ENCODE measurements around the gene LRRC8C. TPM values are rescaled to one million over a fixed set of nuclear protein-coding genes. Genes with fewer than 3 reads are reported as not detected.

Gene LRRC8C
- total RNA-seq, 1 experiment from 2014 or later = 8.4 TPM

DNA sequence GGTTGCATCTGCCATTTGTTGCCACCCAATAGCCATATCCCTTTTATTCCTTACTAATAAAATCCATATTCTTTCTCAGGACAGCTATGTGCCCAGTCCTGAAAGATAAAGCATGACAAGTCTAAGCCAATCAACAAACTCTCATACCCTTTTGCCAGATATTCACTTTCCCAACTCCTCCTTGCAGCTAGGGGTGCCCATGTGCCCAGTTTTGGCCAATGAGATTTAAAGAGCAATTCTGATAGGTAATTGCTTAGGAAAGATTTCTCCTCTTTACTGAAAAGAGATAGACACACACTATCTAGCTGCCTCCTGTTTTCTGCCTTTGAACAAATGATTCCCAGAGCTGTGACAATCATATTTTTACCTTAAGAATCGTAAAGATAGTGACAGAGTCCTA, 132.9 kb downstream of the LRRC8C start:
- DNase-seq (ENCODE audit: low read depth, low spot score) (no peak), ATAC-seq (no peak)
- peaks cover 0 to 8% of the 10 kb centered on the region in 2 experiments; a peak in 1 of 4 replicates for H3K4me1 ChIP-seq (ENCODE audit: control insufficient read depth in 1 of 2, insufficient read depth in 2 of 2, low read length in 2 of 2)
- no peak overlapping the region for H3K4me3 ChIP-seq (replicated peaks in 1 of 2; ENCODE audit: low read depth in 1 of 2, low read length in 2 of 2)
- H4K20me1 ChIP-seq (ENCODE audit: insufficient read depth) = no peaks in the 10 kb centered on the region
- H2AFZ ChIP-seq (ENCODE audit: low read depth, low read length, poor library complexity, severe bottlenecking) = no peak overlapping the region
- intact Hi-C loops (cut with micrococcal nuclease) = loop anchor here (10.0 kb wide), 1 partner anchor 791 kb away; no protein-coding TSS in a partner anchor
- no peak overlapping the region for H3K27ac ChIP-seq (ENCODE audit: low read depth, low read length)
- ChIA-PET CTCF (interaction anchor here (1.2 kb wide), 1 partner anchor 16 kb away, joined by 3 read pairs; no protein-coding TSS in a partner anchor), RAD21 (ENCODE audit: low non-redundant PET in 1 of 2, low total read pairs in 2 of 2, uncharacterized antibody in 2 of 2, unreplicated experiment in 2 of 2) (no interaction called here), POLR2A (no interaction called here)
- BruUV-seq (replicated peaks) = no TSS peak
- H3K4me2 ChIP-seq (ENCODE audit: low read length) = no peak overlapping the region
- no peaks in the 10 kb centered on the region for H3K36me3 ChIP-seq (ENCODE audit: control insufficient read depth in 1 of 2, insufficient read depth in 2 of 2, low read length in 2 of 2)
- no peaks in the 10 kb centered on the region for H3K9me2 ChIP-seq (ENCODE audit: insufficient read depth)
- no peak overlapping the region for H3K9ac ChIP-seq (ENCODE audit: low read length)
- H3K9me3 ChIP-seq (ENCODE audit: control insufficient read depth in 1 of 2, insufficient read depth in 1 of 2, low read depth in 1 of 2, low read length in 2 of 2) = no peaks in the 10 kb centered on the region
- no peaks in the 10 kb centered on the region for H3K27me3 ChIP-seq (ENCODE audit: insufficient read depth, low read length)
- no peaks in the 10 kb centered on the region for H3K79me2 ChIP-seq (ENCODE audit: insufficient read depth, low read length)
- no peak for TF ChIP-seq YY1 (IDR thresholded peaks at IDR 0.05; ENCODE audit: extremely low read depth, insufficient replicate concordance, low read depth, low read length)
- TF ChIP-seq, protein P1, sequence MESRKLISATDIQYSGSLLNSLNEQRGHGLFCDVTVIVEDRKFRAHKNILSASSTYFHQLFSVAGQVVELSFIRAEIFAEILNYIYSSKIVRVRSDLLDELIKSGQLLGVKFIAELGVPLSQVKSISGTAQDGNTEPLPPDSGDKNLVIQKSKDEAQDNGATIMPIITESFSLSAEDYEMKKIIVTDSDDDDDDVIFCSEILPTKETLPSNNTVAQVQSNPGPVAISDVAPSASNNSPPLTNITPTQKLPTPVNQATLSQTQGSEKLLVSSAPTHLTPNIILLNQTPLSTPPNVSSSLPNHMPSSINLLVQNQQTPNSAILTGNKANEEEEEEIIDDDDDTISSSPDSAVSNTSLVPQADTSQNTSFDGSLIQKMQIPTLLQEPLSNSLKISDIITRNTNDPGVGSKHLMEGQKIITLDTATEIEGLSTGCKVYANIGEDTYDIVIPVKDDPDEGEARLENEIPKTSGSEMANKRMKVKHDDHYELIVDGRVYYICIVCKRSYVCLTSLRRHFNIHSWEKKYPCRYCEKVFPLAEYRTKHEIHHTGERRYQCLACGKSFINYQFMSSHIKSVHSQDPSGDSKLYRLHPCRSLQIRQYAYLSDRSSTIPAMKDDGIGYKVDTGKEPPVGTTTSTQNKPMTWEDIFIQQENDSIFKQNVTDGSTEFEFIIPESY (IDR thresholded peaks at IDR 0.05; ENCODE audit: extremely low read depth, insufficient replicate concordance, low read length) = no peak
- TF ChIP-seq SRF (IDR thresholded peaks at IDR 0.05; ENCODE audit: low read depth) = no peak
- TF ChIP-seq, protein P2, sequence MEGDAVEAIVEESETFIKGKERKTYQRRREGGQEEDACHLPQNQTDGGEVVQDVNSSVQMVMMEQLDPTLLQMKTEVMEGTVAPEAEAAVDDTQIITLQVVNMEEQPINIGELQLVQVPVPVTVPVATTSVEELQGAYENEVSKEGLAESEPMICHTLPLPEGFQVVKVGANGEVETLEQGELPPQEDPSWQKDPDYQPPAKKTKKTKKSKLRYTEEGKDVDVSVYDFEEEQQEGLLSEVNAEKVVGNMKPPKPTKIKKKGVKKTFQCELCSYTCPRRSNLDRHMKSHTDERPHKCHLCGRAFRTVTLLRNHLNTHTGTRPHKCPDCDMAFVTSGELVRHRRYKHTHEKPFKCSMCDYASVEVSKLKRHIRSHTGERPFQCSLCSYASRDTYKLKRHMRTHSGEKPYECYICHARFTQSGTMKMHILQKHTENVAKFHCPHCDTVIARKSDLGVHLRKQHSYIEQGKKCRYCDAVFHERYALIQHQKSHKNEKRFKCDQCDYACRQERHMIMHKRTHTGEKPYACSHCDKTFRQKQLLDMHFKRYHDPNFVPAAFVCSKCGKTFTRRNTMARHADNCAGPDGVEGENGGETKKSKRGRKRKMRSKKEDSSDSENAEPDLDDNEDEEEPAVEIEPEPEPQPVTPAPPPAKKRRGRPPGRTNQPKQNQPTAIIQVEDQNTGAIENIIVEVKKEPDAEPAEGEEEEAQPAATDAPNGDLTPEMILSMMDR (IDR thresholded peaks at IDR 0.05 in 2 of 3, conservative IDR thresholded peaks at IDR 0.05 in 1 of 3; ENCODE audit: borderline replicate concordance in 1 of 3, insufficient read depth in 1 of 3, low read depth in 2 of 3, low read length in 2 of 3) = no peak
- TF ChIP-seq, protein P3, sequence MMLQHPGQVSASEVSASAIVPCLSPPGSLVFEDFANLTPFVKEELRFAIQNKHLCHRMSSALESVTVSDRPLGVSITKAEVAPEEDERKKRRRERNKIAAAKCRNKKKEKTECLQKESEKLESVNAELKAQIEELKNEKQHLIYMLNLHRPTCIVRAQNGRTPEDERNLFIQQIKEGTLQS (IDR thresholded peaks at IDR 0.05) = no peak
- TF ChIP-seq SP1 (IDR thresholded peaks at IDR 0.05; ENCODE audit: low read depth) = no peak
- no peak for TF ChIP-seq FOSL1 (IDR thresholded peaks at IDR 0.05; ENCODE audit: low read depth)
- no peak for TF ChIP-seq ZFX (IDR thresholded peaks at IDR 0.05)
- TF ChIP-seq, protein P4, sequence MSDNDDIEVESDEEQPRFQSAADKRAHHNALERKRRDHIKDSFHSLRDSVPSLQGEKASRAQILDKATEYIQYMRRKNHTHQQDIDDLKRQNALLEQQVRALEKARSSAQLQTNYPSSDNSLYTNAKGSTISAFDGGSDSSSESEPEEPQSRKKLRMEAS (IDR thresholded peaks at IDR 0.05) = no peak
- TF ChIP-seq ZNF274 (IDR thresholded peaks at IDR 0.05; ENCODE audit: low read depth, low read length) = no peak
- no peak for TF ChIP-seq EZH2 (IDR thresholded peaks at IDR 0.05)
- no peak for TF ChIP-seq POLR2AphosphoS5 (IDR thresholded peaks at IDR 0.05; ENCODE audit: low read depth, low read length)
- TF ChIP-seq CBX3 (IDR thresholded peaks at IDR 0.05; ENCODE audit: low read depth) = no peak
- no peak for TF ChIP-seq TCF7L2 (IDR thresholded peaks at IDR 0.05; ENCODE audit: borderline replicate concordance, extremely low read depth, insufficient read depth, insufficient read length)

All from HCT116 (cell line).